Testis (tissue), 3 donors: Measurements from ENCODE around the gene KCNQ1OT1. TPM values are rescaled to one million over a fixed set of nuclear protein-coding genes. Genes with fewer than 3 reads are reported as not detected.

ENCODE experiments used
- DNase-seq: peaks from one replicate; pipeline ENCODE4 v3.0.0-alpha.2; 2019
- H3K27ac ChIP-seq, 2 donors: fragments of 200-600 bp; sonication (generic); one replicate each; pipeline ENCODE4 v1.5.1; 2019
- H3K27me3 ChIP-seq: fragments of 200-600 bp; sonication (generic); one replicate; pipeline ENCODE4 v1.5.1; 2019
- H3K36me3 ChIP-seq: fragments of 200-600 bp; sonication (generic); one replicate; pipeline ENCODE4 v1.5.1; 2017; ENCODE audit warnings: low read depth; ENCODE audit errors: missing control alignments
- H3K4me1 ChIP-seq: fragments of 200-600 bp; sonication (generic); one replicate; pipeline ENCODE4 v1.5.1; 2019
- H3K4me3 ChIP-seq, 2 donors: fragments of 200-600 bp; sonication (generic); one replicate each; pipeline ENCODE4 v1.5.1; 2017 to 2019
- H3K9me3 ChIP-seq: fragments of 200-600 bp; sonication (generic); one replicate; pipeline ENCODE4 v1.5.1; 2017
- CTCF ChIP-seq, 3 experiments: fragments of 450-650 bp in 2 of 3; fragments of 200-600 bp in 1 of 3; sonication (generic) in 1 of 3; IDR thresholded peaks; one replicate each; pipeline ENCODE4 v1.5.1; 2016 to 2019; ENCODE audit warnings: antibody characterized with exemption in 3 of 3, mild to moderate bottlenecking in 2 of 3, moderate library complexity in 1 of 3
- POLR2A ChIP-seq: fragments of 450-650 bp; IDR thresholded peaks from one replicate; pipeline ENCODE4 v1.6.1; 2017; ENCODE audit warnings: antibody characterized with exemption, mild to moderate bottlenecking, moderate library complexity
- WGBS, 2 donors: methylation state at CpG; one replicate each; pipeline ENCODE4 v1.1.5; 2018; 5-methylcytosine and 5-hydroxymethylcytosine counted together
- intact Hi-C: fragments of 100-400 bp; cut with DNase I; formaldehyde crosslinking; loops from one replicate; pipeline ENCODE4 v1.15.1; 2023; ENCODE audit warnings: low total_unique reads
- polyA plus RNA-seq: library from polyadenylated mRNA; stranded (reverse); fragments of 350-450 nt; fragmentation: Illumina TruSeq; extraction: RNeasy Lipid Tissue Mini Kit (QIAGEN cat#74804); gene quantifications from one replicate; pipeline ENCODE4 v1.2.3, GENCODE V29; 2014; ENCODE audit warnings: low read depth, low replicate concordance; ENCODE audit not compliant: insufficient read depth
- total RNA-seq, 2 donors: library from RNA; depleted of rRNA; stranded (reverse); fragments of >200 nt; gene quantifications; one replicate each; pipeline ENCODE4 v1.2.3, GENCODE V29; 2016

KCNQ1OT1 gene
- total and polyA plus RNA-seq, 3 donors from 2014 or later = 0.20 to 5.9 (median 4.0) TPM

- intact Hi-C loops = no loop called here
- no peaks in the 10 kb centered on the region for H3K9me3 ChIP-seq
- TF ChIP-seq POLR2A (no peak), CTCF (IDR thresholded peaks at IDR 0.05) (no peak)
- peaks cover 8% of the 10 kb centered on the region for H3K4me1 ChIP-seq
- H3K36me3 ChIP-seq = no peaks in the 10 kb centered on the region
- H3K27me3 ChIP-seq = no peaks in the 10 kb centered on the region
- H3K4me3 ChIP-seq = no peak overlapping the region
- 92 to 94% methylated on average over 9 of the region's 9 CpGs for WGBS, 2 donors
- no peak for DNase-seq
- no peak overlapping the region for H3K27ac ChIP-seq
Observed at GRCh38 chr11:2714463-2714800, 14.6 kb upstream of the KCNQ1OT1 start.

GRCh38 chr11:2713661-2714462, 14.1 kb upstream of the KCNQ1OT1 start:
- Histone ChIP-seq H3K9me3 (no peaks in the 10 kb centered on the region), H3K36me3 (no peaks in the 10 kb centered on the region), H3K27me3 (no peaks in the 10 kb centered on the region), H3K4me3 (no peak overlapping the region), H3K4me1 (peaks cover 8% of the 10 kb centered on the region), H3K27ac (no peak overlapping the region)
- WGBS, 2 donors = 89 to 93% methylated on average over 21 to 26 of the region's 26 CpGs
- TF ChIP-seq POLR2A = no peak
- no peak for TF ChIP-seq CTCF (IDR thresholded peaks at IDR 0.05)
- DNase-seq = no peak
- intact Hi-C loops = no loop called here

GRCh38 chr11:2713094-2713493, 13.3 kb upstream of the KCNQ1OT1 start:
- Histone ChIP-seq H3K36me3 (no peaks in the 10 kb centered on the region), H3K27ac (no peak overlapping the region), H3K4me1 (peaks cover 8% of the 10 kb centered on the region), H3K4me3 (no peak overlapping the region), H3K9me3 (no peaks in the 10 kb centered on the region), H3K27me3 (no peaks in the 10 kb centered on the region)
- no peak for DNase-seq
- WGBS, 2 donors = 87 to 92% methylated on average over 12 of the region's 12 CpGs
- intact Hi-C loops = no loop called here
- TF ChIP-seq CTCF (IDR thresholded peaks at IDR 0.05) (no peak), POLR2A (no peak)

DNA sequence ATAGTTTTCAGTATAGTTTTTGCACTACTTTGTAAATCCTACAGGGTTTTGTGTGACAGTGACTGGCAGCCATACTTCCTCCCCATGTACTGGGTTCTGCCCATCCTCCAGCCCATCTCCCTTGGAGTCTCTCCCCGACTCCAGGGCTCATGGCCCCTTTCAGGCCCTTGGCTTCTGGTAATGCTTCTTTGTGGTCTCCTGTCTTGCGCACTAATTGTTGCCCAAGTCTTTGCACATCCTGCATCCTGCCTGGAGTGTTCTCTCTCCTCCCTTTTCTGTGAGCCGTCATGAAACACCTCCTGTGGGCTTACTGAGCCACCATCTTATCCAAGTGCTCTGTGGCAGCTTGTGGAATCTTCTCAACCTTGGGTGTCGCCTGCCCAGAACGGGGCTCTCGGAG, 11.4 kb upstream of the KCNQ1OT1 start:
- no peak overlapping the region for H3K4me3 ChIP-seq
- intact Hi-C loops = no loop called here
- peaks cover 1% of the 10 kb centered on the region for H3K4me1 ChIP-seq
- H3K27me3 ChIP-seq = no peaks in the 10 kb centered on the region
- TF ChIP-seq POLR2A (no peak), CTCF (IDR thresholded peaks at IDR 0.05) (no peak)
- H3K9me3 ChIP-seq = no peaks in the 10 kb centered on the region
- H3K36me3 ChIP-seq = no peaks in the 10 kb centered on the region
- WGBS, 2 donors = 97% methylated on average over 6 of the region's 6 CpGs
- DNase-seq = no peak
- H3K27ac ChIP-seq = no peak overlapping the region

DNA sequence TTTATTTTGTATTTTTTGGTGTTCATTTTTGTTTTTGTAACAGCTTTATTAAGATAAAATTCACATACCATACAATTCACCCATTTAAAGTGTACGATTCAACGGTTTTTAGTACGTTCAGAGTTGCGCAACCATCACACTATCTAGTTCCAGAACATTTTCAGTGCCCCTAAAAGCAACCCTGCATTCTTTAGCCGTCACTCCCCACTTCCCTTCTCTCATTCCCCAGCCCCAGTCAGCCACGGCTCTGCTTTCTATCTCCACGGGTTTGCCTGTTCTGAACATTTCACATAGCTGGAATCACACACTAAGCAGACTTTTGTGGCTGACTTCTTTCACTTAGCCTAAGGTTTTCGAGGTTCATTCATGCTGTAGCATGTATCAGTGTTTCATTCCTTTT, 9.6 kb upstream of the KCNQ1OT1 start:
- peak; percentile 25 for DNase-seq
- intact Hi-C loops = no loop called here
- Histone ChIP-seq H3K27me3 (no peaks in the 10 kb centered on the region), H3K4me3 (no peak overlapping the region), H3K27ac (no peak overlapping the region), H3K36me3 (no peaks in the 10 kb centered on the region), H3K9me3 (no peaks in the 10 kb centered on the region), H3K4me1 (no peaks in the 10 kb centered on the region)
- WGBS, 2 donors = 40 to 65% methylated on average over 8 of the region's 8 CpGs
- TF ChIP-seq CTCF (IDR thresholded peaks at IDR 0.05) = no peak
- TF ChIP-seq POLR2A = no peak
